ENCODE data around the gene PLAAT3. TPM values are rescaled to one million over a fixed set of nuclear protein-coding genes. Genes with fewer than 3 reads are reported as not detected.

Gene PLAAT3
- total and polyA plus RNA-seq, 2 of the 8 experiments (the other 6 are each of a cell fraction or from before 2014, with no cell fraction given), result 109 to 190 TPM

DNA sequence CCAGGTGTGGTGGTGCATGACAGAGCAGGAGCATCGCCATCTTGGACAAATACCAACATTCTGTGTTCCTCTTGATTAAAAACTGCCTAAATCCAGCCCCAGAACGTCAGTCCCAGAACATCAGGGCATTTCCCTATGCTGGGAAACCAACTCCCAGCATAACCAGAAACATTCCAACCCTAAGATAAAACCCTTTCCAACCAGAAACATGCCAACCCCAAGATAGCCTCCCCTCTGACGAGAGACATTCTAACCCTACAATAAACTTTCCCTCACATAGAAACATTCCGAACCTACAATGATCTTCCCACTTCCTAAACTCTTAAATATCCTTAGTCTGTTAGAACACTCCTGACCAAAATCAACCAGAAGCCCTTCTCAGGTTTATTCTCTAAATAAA, 66.1 kb downstream of the PLAAT3 start:
- H3K27me3 ChIP-seq (replicated peaks in 1 of 4; ENCODE audit: control insufficient read depth in 3 of 4, extremely low read depth in 1 of 4, insufficient read depth in 3 of 4, low read length in 3 of 4), result 0 out of 7 replicates have a peak, but pooled peaks cover 0 to 2% (median 0%) of the 10 kb centered on the region in 4 experiments
- no peak overlapping the region for H2BK5ac ChIP-seq (ENCODE audit: low read depth, low read length)
- CTCF ChIA-PET (ENCODE audit: partially characterized antibody), result interaction anchor here (1.0 to 1.2 kb wide), 2 partner anchors 13 to 57 kb away, joined by 4 read pairs; partner anchors contain the start of gene PLAAT5
- 92% methylated on average over 4 of the region's 4 CpGs; no CpG with 5 or more reads in 1 of the 2 experiments for WGBS, 2 experiments (ENCODE audit: extremely low coverage in 1 of 2, insufficient coverage in 1 of 2, insufficient read length in 1 of 2, insufficient replicate concordance in 2 of 2, low coverage in 1 of 2, low lambda C conversion rate in 2 of 2, missing lambda C conversion rate in 1 of 2)
- H3K18ac ChIP-seq (ENCODE audit: extremely low read depth, low read length), result no peak overlapping the region
- no peaks in the 10 kb centered on the region for H3K79me1 ChIP-seq (ENCODE audit: low read depth, low read length)
- no peak overlapping the region for H2AK5ac ChIP-seq (ENCODE audit: low read depth, low read length)
- H2BK12ac ChIP-seq (ENCODE audit: low read depth, low read length), result 0 out of 2 replicates have a peak overlapping the region, but pooled peaks have one; percentile 9
- H3K23ac ChIP-seq (ENCODE audit: insufficient read length), result no peak overlapping the region
- FAIRE-seq (no peak), DNase-seq (ENCODE audit: low read depth in 1 of 2, low spot score in 2 of 2) (no peak)
- H2AFZ ChIP-seq (ENCODE audit: low read length), result no peak overlapping the region
- H3K9ac ChIP-seq (replicated peaks in 1 of 4; ENCODE audit: extremely low read depth in 1 of 4, low read depth in 3 of 4, low read length in 3 of 4), result no peak overlapping the region
- H4K5ac ChIP-seq (ENCODE audit: insufficient read length, low read depth, low read length), result no peak overlapping the region
- H3K4me1 ChIP-seq (replicated peaks in 1 of 4; ENCODE audit: control insufficient read depth in 3 of 4, insufficient read depth in 4 of 4, low read length in 3 of 4), result no peaks in the 10 kb centered on the region
- no peak overlapping the region for H3K14ac ChIP-seq (ENCODE audit: insufficient read length)
- no peak overlapping the region for H3K4me2 ChIP-seq (ENCODE audit: insufficient read depth in 1 of 2, low read depth in 2 of 2, low read length in 2 of 2)
- H4K8ac ChIP-seq (ENCODE audit: extremely low read depth, insufficient read depth, low read length), result no peak overlapping the region
- H3K36me3 ChIP-seq (ENCODE audit: control insufficient read depth in 2 of 4, insufficient read depth in 4 of 4, low read length in 3 of 4), result no peaks in the 10 kb centered on the region
- H3K9me3 ChIP-seq (ENCODE audit: insufficient read depth in 2 of 2, low read depth in 1 of 2, low read length in 1 of 2), result no peaks in the 10 kb centered on the region; a peak in 1 of 4 replicates
- H3K79me2 ChIP-seq (ENCODE audit: control insufficient read depth in 1 of 2, insufficient read depth in 2 of 2, low read length in 2 of 2), result no peaks in the 10 kb centered on the region
- H3K56ac ChIP-seq (replicated peaks; ENCODE audit: insufficient read length, low read depth, low read length), result no peak overlapping the region
- POLR2A ChIA-PET (ENCODE audit: partially characterized antibody), result no interaction called here
- no peak overlapping the region for H4K91ac ChIP-seq (replicated peaks; ENCODE audit: insufficient read length, low read length)
- H2BK15ac ChIP-seq (ENCODE audit: low read length), result no peak overlapping the region
- H3K4me3 ChIP-seq (ENCODE audit: extremely low read depth in 1 of 4, insufficient read depth in 2 of 4, low read depth in 3 of 4, low read length in 4 of 4), result no peak overlapping the region
- H2BK20ac ChIP-seq (ENCODE audit: low read length), result no peak overlapping the region
- H2BK120ac ChIP-seq (replicated peaks; ENCODE audit: low read depth, low read length), result no peak overlapping the region
- TF ChIP-seq TCF12 (IDR thresholded peaks at IDR 0.05; ENCODE audit: low read depth, low read length), result no peak
- H4K20me1 ChIP-seq (replicated peaks in 1 of 2; ENCODE audit: control insufficient read depth in 1 of 2, insufficient read depth in 2 of 2, low read length in 2 of 2), result no peaks in the 10 kb centered on the region
- no peaks in the 10 kb centered on the region for H3K23me2 ChIP-seq (ENCODE audit: low read depth, low read length)
- no peak overlapping the region for H3K4ac ChIP-seq (replicated peaks; ENCODE audit: insufficient read length, low read depth, low read length)
- H3K27ac ChIP-seq (ENCODE audit: low read depth, low read length), result no peak overlapping the region
